LNCaP clone FGC (cell line): Measurements from ENCODE around the gene CFAP69.

Source experiments
- DNase-seq: peaks from one replicate; pipeline ENCODE4 v3.0.0-alpha.2; 2011; ENCODE audit warnings: low read depth
- H3K4me3 ChIP-seq: 2 replicates; pipeline ENCODE4 v1.5.1; 2011; ENCODE audit warnings: mild to moderate bottlenecking, low read depth, low read length, control low read depth
- CTCF ChIP-seq: IDR thresholded peaks from 2 replicates; pipeline ENCODE4 v1.5.1; 2012; ENCODE audit warnings: mild to moderate bottlenecking; ENCODE audit not compliant: control insufficient read depth, insufficient read depth; ENCODE audit errors: extremely low read depth

CFAP69 gene

DNA sequence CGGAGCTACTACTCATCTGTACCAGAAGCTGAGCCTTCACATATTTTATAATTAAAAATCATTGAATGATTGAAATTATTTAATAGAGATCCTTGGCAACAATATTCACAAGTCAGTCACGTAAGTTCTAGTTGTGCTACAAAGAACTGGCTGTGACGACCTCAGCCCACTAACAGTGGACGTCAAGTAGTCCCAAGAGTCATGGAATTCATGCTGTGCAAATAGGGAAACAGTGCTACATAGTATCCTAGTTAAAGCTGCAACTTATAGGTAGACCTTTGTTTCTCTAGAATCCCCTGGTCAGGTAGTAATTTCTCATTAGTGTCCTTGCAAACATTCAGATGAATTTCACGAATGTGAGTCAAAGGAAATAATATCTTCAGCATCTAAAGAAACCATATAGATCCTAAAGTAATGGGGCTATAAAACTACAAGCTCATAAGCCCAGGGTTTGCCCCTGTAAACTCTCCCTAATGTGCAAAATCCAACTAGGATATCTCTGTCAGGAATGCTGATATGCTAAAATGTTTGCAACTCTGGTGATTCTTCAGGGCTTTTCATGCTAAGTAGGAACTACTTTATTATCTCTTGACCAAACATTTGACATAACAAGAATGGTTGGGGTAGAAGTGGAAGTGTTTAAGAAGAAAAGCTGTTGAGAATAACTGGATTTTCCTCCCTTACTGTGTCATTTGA lies 31.2 kb downstream of the CFAP69 start:
- TF ChIP-seq CTCF, result no peak
- no peak for DNase-seq
- no peak overlapping the region for H3K4me3 ChIP-seq

DNA sequence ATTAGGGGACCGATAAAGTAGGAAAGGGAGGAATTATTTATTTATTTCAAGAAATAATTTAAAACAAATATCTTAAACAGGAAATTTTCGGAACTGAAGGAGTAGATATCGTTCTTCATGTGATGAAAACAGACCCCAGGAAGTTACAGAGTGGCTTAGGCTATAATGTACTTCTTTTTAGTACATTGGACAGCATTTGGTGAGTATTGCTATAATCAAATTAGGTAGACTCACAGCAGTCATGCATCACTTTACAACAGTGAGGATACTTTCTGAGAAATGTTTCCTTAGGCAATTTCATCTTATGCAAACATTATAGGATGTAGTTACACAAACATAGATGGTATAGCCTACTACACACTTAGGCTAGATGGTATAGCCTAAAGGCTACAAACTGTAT lies 43.2 kb downstream of the CFAP69 start:
- TF ChIP-seq CTCF, result no peak
- no peak overlapping the region for H3K4me3 ChIP-seq
- no peak for DNase-seq

GRCh38 chr7:90290244-90291113 lies 45.5 kb downstream of the CFAP69 start:
- TF ChIP-seq CTCF, result no peak
- no peak overlapping the region for H3K4me3 ChIP-seq
- no peak for DNase-seq

DNA sequence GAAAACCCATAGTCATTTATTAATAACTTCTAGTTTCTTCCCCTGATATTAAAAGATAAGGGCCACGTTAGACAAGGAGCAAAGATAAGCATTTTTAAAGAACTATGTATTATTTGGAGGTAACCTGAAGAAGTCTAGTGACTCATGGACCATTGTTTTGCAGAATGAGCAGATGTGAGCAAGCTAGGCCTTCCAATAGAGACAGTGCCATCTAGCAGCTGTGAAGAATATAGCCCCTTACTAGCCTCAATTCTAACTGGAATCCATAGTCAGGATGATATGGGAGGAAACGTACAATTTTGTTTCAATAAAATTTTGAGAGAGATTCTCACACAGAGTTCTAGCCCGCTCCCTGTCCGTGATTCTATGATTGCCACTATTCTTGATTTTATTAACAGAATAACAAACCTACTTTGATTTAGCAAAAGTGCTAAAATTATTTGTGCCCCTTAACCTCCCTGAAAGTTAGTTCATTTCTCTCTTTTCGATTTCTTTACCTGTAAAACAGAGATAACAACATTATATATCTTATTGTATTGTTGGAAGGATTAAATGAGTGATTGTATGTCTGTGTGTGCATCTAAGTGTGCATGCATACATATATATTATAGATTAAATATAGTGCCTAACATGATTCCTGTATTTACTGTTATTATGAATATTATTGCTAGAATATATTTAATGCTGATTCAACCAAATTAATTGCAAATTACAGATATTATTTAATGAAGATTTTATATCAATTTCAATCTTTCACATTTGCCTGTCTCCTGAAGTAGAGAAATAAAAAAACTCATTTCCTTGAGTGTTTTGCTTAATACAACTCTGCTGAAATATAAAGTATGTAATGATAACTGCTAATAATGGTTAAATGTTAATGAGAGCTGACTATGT lies 53.4 kb downstream of the CFAP69 start:
- DNase-seq, result no peak
- TF ChIP-seq CTCF, result peak; percentile 75
- H3K4me3 ChIP-seq, result no peak overlapping the region

DNA sequence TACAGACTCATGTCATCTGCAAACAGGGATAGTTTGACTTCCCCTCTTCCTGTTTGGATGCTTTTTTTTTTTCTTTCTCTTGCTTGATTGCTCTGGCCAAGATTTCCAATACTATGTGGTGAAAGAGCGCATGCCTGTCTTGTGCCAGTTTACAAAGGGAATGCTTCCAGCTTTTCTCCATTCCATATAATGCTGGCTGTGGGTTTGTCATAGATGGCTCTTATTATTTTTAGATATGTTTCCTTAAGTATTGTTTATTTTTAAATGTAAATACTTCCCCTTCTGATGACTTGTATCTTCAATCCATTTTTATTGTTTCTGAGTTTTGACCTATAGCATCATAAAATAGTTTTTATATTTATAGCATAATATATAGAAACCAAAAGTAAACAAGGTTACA lies 58.3 kb downstream of the CFAP69 start:
- H3K4me3 ChIP-seq, result no peak overlapping the region
- no peak for TF ChIP-seq CTCF
- DNase-seq, result peak; percentile 85

DNA sequence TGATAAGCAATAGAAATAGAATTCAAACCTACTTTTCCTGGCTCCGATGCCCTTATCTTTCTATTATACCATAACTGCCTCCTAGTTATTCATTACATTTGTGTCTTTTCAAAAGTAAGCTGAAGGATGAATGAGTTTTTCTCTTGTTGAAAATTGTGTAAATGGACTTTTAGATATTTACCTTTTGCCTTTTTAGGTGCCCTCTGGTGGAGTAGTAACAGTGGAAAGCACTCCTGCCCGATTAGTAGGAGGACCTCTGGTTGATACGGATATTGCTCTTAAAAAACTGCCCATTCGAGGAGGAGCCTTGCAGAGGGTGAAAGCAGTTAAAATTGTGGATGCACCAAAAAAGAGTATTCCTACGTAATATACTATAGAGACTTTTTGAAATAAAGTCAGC lies 64.9 kb downstream of the CFAP69 start:
- no peak for DNase-seq
- H3K4me3 ChIP-seq, result no peak overlapping the region
- peak; percentile 13; the same call in 1 of the 2 replicates for TF ChIP-seq CTCF
